ENCODE results near the gene FOSL1. TPM values are rescaled to one million over a fixed set of nuclear protein-coding genes. Genes with fewer than 3 reads are reported as not detected.

Gene FOSL1
- 33.7 and 36.1 TPM in 2 replicates for total RNA-seq (2021)
- long read RNA-seq, transcript FOSL1-203 (3 exons, 1,200 nt), result minor isoform, 5 of 37 reads
- long read RNA-seq, transcript FOSL1-201 (4 exons, 1,669 nt), result major isoform, 30 of 37 reads
- long read RNA-seq, partial matches to known transcripts, result 1 of 37 reads
- long read RNA-seq, other reads (novel, unspliced or antisense), result 1 of 37 reads

GRCh38 chr11:65900125-65900898 is at the start of gene FOSL1:
TSS of gene FOSL1 (minus strand) at chr11:65900388. CDS start at chr11:65900339, 49 bp downstream.
- Histone ChIP-seq H3K4me2 (ENCODE audit: insufficient read depth, insufficient read length, low read length) (peak within 1 kb of the TSS; percentile 86), H3T11ph (ENCODE audit: low read length) (no peak within 1 kb of the TSS), H3K79me1 (ENCODE audit: insufficient read depth, low read depth, low read length, poor library complexity, severe bottlenecking) (no peaks in the 10 kb centered on the region), H3K23ac (ENCODE audit: insufficient read length, low read depth, low read length) (no peak within 1 kb of the TSS), H3K14ac (ENCODE audit: insufficient read depth, low read length) (peak within 1 kb of the TSS; percentile 62; the same call in 1 of the 2 replicates), H3K27ac (ENCODE audit: insufficient read length, low read depth, low read length) (no peak within 1 kb of the TSS), H3K79me2 (ENCODE audit: insufficient read depth, low read length) (no peaks in the 10 kb centered on the region), H3K9ac (ENCODE audit: extremely low read depth, insufficient read length, low read length) (no peak within 1 kb of the TSS), H3K4ac (ENCODE audit: low read depth, low read length) (no peak within 1 kb of the TSS), H2BK12ac (ENCODE audit: insufficient read length, low read depth, low read length) (no peak within 1 kb of the TSS), H2AK5ac (ENCODE audit: insufficient read length, low read length) (no peak within 1 kb of the TSS), H3K27me3 (ENCODE audit: insufficient read depth, low read length) (peaks cover 17% of the 10 kb centered on the region; the same call in 1 of the 2 replicates), H3K18ac (ENCODE audit: insufficient read length, low read depth, low read length) (peak within 1 kb of the TSS; percentile 65), H2BK20ac (ENCODE audit: low read depth, low read length, poor library complexity, severe bottlenecking) (no peak within 1 kb of the TSS), H2AFZ (ENCODE audit: low read length) (no peak within 1 kb of the TSS), H4K20me1 (ENCODE audit: control insufficient read depth, insufficient read depth, insufficient read length) (no peaks in the 10 kb centered on the region), H3K23me2 (ENCODE audit: insufficient read length, low read depth, low read length, poor library complexity, severe bottlenecking) (peaks cover 9% of the 10 kb centered on the region), H3K4me1 (ENCODE audit: insufficient read depth, low read length) (no peaks in the 10 kb centered on the region), H3K9me3 (ENCODE audit: control insufficient read depth, low read depth, low read length) (no peaks in the 10 kb centered on the region), H3K56ac (ENCODE audit: insufficient read length, low read depth, low read length) (no peak within 1 kb of the TSS), H4K5ac (ENCODE audit: insufficient read length, low read depth, low read length) (no peak within 1 kb of the TSS), H2BK5ac (ENCODE audit: insufficient read length, low read length) (no peak within 1 kb of the TSS), H2BK15ac (ENCODE audit: low read depth, low read length) (no peak within 1 kb of the TSS), H2BK120ac (ENCODE audit: low read depth, low read length, poor library complexity, severe bottlenecking) (no peak within 1 kb of the TSS), H4K8ac (replicated peaks; ENCODE audit: insufficient read length, low read depth, low read length) (no peak within 1 kb of the TSS), H4K91ac (ENCODE audit: insufficient read length, low read depth, low read length) (no peak within 1 kb of the TSS)
- Mint-ChIP-seq H3K4me1 (peaks cover 14 to 17% of the 10 kb centered on the region in 2 experiments), H3K36me3 (ENCODE audit: insufficient read depth in 1 of 3, low read depth in 3 of 3) (peaks cover 0 to 20% (median 0%) of the 10 kb centered on the region in 3 experiments; a peak in 2 of 7 replicates), H3K27me3 (ENCODE audit: low read depth) (peaks cover 75% of the 10 kb centered on the region), H3K9me3 (no peaks in the 10 kb centered on the region; a peak in 1 of 5 replicates), H3K4me3 (peak within 1 kb of the TSS; percentile 78 to 80), H3K27ac (0 out of 7 replicates have a peak within 1 kb of the TSS, but pooled peaks of 1 of the 3 experiments have one; percentile 14)
- no CpG with 5 or more reads among the region's 80 CpGs for WGBS (ENCODE audit: extremely low coverage, insufficient read length, low lambda C conversion rate)
- peak; percentile 99 for DNase-seq
- no peak for TF ChIP-seq CTCF (conservative IDR thresholded peaks at IDR 0.05)

Measured in H9 (cell line).